Head of caudate nucleus (tissue), 42 donors: ENCODE results near the gene FAM161B.
"Not testable (repeated sequence)": the region's sequence is repeated elsewhere in the genome, so short reads cannot be mapped to it uniquely, and the experiment has no call there.

Experiments
- DNase-seq, 42 donors: peaks; one replicate each; pipeline versions ENCODE4 v3.0.0 to v3.0.0-alpha.2; 2020 to 2021; ENCODE audit warnings: mixed read lengths in 7 of 42
- intact Hi-C: fragments of 100-400 bp; cut with DNase I; formaldehyde crosslinking; loops from one replicate; pipeline ENCODE4 v1.15.0; 2022

Gene FAM161B

GRCh38 chr14:73949752-73950734 lies at the start of gene FAM161B, which contains the start of gene COQ6:
Gene FAM161B (minus strand): TSS chr14:73950094. CDS start chr14:73950026, 68 bp downstream.
Gene COQ6 (plus strand): TSS chr14:73950302. CDS start chr14:73950333, 31 bp downstream.
- peak; percentile 86 to 98 (median 95) for DNase-seq
- intact Hi-C loops = loop anchor here (10.0 kb wide), 2 partner anchors 65 to 195 kb away; partner anchors contain the start of genes BBOF1 and ENTPD5

GRCh38 chr14:73998726-73999125 lies 48.8 kb upstream of the FAM161B start:
- no peak for DNase-seq
- intact Hi-C loops = no loop called here

GRCh38 chr14:73997944-73998447 lies 48.1 kb upstream of the FAM161B start:
- no peak for DNase-seq
- intact Hi-C loops = no loop called here

- intact Hi-C loops = no loop called here
Measured at GRCh38 chr14:73997108-73997943, 47.4 kb upstream of the FAM161B start.

GRCh38 chr14:73996731-73997107 lies 46.8 kb upstream of the FAM161B start:
- intact Hi-C loops = no loop called here
- DNase-seq = no peak

More at GRCh38 chr14:73997108-73997943, 47.4 kb upstream of the FAM161B start:
- DNase-seq = no peak

- intact Hi-C loops = no loop called here
- no peak for DNase-seq
Measured at GRCh38 chr14:73995977-73996378, 46.1 kb upstream of the FAM161B start.

GRCh38 chr14:73994926-73995325 lies 45.0 kb upstream of the FAM161B start:
- intact Hi-C loops, DNase-seq: not testable (repeated sequence)

- DNase-seq = no peak
- intact Hi-C loops = no loop called here
Measured at GRCh38 chr14:73991092-73991491, 41.2 kb upstream of the FAM161B start.

- DNase-seq, intact Hi-C loops: not testable (repeated sequence)
Measured at GRCh38 chr14:73988656-73989055, 38.8 kb upstream of the FAM161B start.

GRCh38 chr14:73988065-73988464 lies 38.2 kb upstream of the FAM161B start:
- intact Hi-C loops = no loop called here
- no peak for DNase-seq

- DNase-seq = no peak
- intact Hi-C loops = no loop called here
Measured at GRCh38 chr14:73977896-73978295, 28.0 kb upstream of the FAM161B start.

GRCh38 chr14:73976125-73976524 lies 26.2 kb upstream of the FAM161B start:
- intact Hi-C loops = no loop called here
- DNase-seq = no peak

GRCh38 chr14:73973497-73973896 lies 23.6 kb upstream of the FAM161B start:
- DNase-seq = no peak
- intact Hi-C loops = no loop called here

GRCh38 chr14:73968885-73969284 lies 19.0 kb upstream of the FAM161B start:
- intact Hi-C loops = no loop called here
- no peak for DNase-seq

- no peak for DNase-seq
- intact Hi-C loops = no loop called here
Measured at GRCh38 chr14:73965216-73965615, 15.3 kb upstream of the FAM161B start.

- no peak for DNase-seq
- intact Hi-C loops = no loop called here
Measured at GRCh38 chr14:73961192-73961591, 11.3 kb upstream of the FAM161B start.

- no peak for DNase-seq
- intact Hi-C loops = loop anchor here (10.0 kb wide), 2 partner anchors 56 to 204 kb away; partner anchors contain the start of genes BBOF1 and ENTPD5
Measured at GRCh38 chr14:73958591-73958990, 8.7 kb upstream of the FAM161B start.

- intact Hi-C loops = loop anchor here (10.0 kb wide), 2 partner anchors 59 to 201 kb away; partner anchors contain the start of genes BBOF1 and ENTPD5
- no peak for DNase-seq
Measured at GRCh38 chr14:73955674-73956073, 5.8 kb upstream of the FAM161B start.

- intact Hi-C loops = loop anchor here (10.0 kb wide), 2 partner anchors 61 to 199 kb away; partner anchors contain the start of genes BBOF1 and ENTPD5
Measured at GRCh38 chr14:73953731-73954130, 3.8 kb upstream of the FAM161B start.

More at GRCh38 chr14:73953731-73954130, 3.8 kb upstream of the FAM161B start:
- DNase-seq = no peak
